HL-60 (cell line): ENCODE results near the gene TPST1.

Experiments
- DNase-seq, 2 experiments: peaks; one replicate each; pipeline ENCODE4 v3.0.0-alpha.2; 2010 to 2020; ENCODE audit warnings: low read depth in 1 of 2, low spot score in 1 of 2
- H3K27ac ChIP-seq: fragments of 250-450 bp; sonication (Bioruptor Pico); replicated peaks from 2 replicates; pipeline ENCODE4 v1.5.1; 2020; ENCODE audit warnings: mild to moderate bottlenecking, moderate library complexity
- H3K27me3 ChIP-seq: fragments of 250-450 bp; sonication (Bioruptor Pico); 2 replicates; pipeline ENCODE4 v1.5.1; 2021; ENCODE audit warnings: mild to moderate bottlenecking, moderate library complexity; ENCODE audit not compliant: insufficient read depth, poor library complexity, severe bottlenecking
- H3K4me3 ChIP-seq: replicated peaks from 2 replicates; pipeline ENCODE4 v1.5.1; 2011; ENCODE audit warnings: mild to moderate bottlenecking, control low read depth, low read length; ENCODE audit not compliant: insufficient read depth
- CTCF ChIP-seq: IDR thresholded peaks from one replicate; pipeline ENCODE4 v1.5.1; 2011; ENCODE audit warnings: low read length, control low read depth, inconsistent platforms; ENCODE audit not compliant: insufficient read depth
- GABPA ChIP-seq: IDR thresholded peaks from 2 replicates; pipeline ENCODE4 v1.6.1; 2012; ENCODE audit warnings: low read depth
- POLR2AphosphoS5 ChIP-seq: IDR thresholded peaks from 2 replicates; pipeline ENCODE4 v1.6.1; 2012; ENCODE audit warnings: low read depth
- REST ChIP-seq: IDR thresholded peaks from 2 replicates; pipeline ENCODE4 v1.6.1; 2012; ENCODE audit warnings: low read depth; ENCODE audit not compliant: insufficient replicate concordance
- SPI1 ChIP-seq: IDR thresholded peaks from 2 replicates; pipeline ENCODE4 v1.6.1; 2012; ENCODE audit warnings: low read depth, mild to moderate bottlenecking, borderline replicate concordance

Gene TPST1

GRCh38 chr7:66307591-66308215 is 102.6 kb downstream of the TPST1 start:
- TF ChIP-seq POLR2AphosphoS5, result no peak
- TF ChIP-seq REST, result no peak
- no peak for TF ChIP-seq CTCF
- TF ChIP-seq SPI1, result no peak
- TF ChIP-seq GABPA, result no peak
- DNase-seq, result no peak
- no peak overlapping the region for H3K27ac ChIP-seq
- H3K27me3 ChIP-seq, result no peaks in the 10 kb centered on the region
- no peak overlapping the region for H3K4me3 ChIP-seq

GRCh38 chr7:66308411-66308810 is 103.3 kb downstream of the TPST1 start:
- TF ChIP-seq CTCF (no peak), POLR2AphosphoS5 (no peak), SPI1 (no peak), REST (no peak), GABPA (no peak)
- no peak overlapping the region for H3K27ac ChIP-seq
- no peak overlapping the region for H3K4me3 ChIP-seq
- DNase-seq, result no peak
- no peaks in the 10 kb centered on the region for H3K27me3 ChIP-seq

GRCh38 chr7:66310620-66311019 is 105.5 kb downstream of the TPST1 start:
- no peak overlapping the region for H3K27ac ChIP-seq
- H3K27me3 ChIP-seq, result no peaks in the 10 kb centered on the region
- no peak for TF ChIP-seq REST
- no peak for TF ChIP-seq SPI1
- no peak for TF ChIP-seq GABPA
- no peak for TF ChIP-seq POLR2AphosphoS5
- TF ChIP-seq CTCF, result no peak
- no peak for DNase-seq
- H3K4me3 ChIP-seq, result no peak overlapping the region
